ENCODE measurements around the gene ARHGAP26.

- TF ChIP-seq, protein P1, sequence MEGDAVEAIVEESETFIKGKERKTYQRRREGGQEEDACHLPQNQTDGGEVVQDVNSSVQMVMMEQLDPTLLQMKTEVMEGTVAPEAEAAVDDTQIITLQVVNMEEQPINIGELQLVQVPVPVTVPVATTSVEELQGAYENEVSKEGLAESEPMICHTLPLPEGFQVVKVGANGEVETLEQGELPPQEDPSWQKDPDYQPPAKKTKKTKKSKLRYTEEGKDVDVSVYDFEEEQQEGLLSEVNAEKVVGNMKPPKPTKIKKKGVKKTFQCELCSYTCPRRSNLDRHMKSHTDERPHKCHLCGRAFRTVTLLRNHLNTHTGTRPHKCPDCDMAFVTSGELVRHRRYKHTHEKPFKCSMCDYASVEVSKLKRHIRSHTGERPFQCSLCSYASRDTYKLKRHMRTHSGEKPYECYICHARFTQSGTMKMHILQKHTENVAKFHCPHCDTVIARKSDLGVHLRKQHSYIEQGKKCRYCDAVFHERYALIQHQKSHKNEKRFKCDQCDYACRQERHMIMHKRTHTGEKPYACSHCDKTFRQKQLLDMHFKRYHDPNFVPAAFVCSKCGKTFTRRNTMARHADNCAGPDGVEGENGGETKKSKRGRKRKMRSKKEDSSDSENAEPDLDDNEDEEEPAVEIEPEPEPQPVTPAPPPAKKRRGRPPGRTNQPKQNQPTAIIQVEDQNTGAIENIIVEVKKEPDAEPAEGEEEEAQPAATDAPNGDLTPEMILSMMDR (conservative IDR thresholded peaks at IDR 0.05; ENCODE audit: low read depth in 2 of 2), result no peak
- TF ChIP-seq, protein P2, sequence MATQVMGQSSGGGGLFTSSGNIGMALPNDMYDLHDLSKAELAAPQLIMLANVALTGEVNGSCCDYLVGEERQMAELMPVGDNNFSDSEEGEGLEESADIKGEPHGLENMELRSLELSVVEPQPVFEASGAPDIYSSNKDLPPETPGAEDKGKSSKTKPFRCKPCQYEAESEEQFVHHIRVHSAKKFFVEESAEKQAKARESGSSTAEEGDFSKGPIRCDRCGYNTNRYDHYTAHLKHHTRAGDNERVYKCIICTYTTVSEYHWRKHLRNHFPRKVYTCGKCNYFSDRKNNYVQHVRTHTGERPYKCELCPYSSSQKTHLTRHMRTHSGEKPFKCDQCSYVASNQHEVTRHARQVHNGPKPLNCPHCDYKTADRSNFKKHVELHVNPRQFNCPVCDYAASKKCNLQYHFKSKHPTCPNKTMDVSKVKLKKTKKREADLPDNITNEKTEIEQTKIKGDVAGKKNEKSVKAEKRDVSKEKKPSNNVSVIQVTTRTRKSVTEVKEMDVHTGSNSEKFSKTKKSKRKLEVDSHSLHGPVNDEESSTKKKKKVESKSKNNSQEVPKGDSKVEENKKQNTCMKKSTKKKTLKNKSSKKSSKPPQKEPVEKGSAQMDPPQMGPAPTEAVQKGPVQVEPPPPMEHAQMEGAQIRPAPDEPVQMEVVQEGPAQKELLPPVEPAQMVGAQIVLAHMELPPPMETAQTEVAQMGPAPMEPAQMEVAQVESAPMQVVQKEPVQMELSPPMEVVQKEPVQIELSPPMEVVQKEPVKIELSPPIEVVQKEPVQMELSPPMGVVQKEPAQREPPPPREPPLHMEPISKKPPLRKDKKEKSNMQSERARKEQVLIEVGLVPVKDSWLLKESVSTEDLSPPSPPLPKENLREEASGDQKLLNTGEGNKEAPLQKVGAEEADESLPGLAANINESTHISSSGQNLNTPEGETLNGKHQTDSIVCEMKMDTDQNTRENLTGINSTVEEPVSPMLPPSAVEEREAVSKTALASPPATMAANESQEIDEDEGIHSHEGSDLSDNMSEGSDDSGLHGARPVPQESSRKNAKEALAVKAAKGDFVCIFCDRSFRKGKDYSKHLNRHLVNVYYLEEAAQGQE (IDR thresholded peaks at IDR 0.05; ENCODE audit: unreplicated experiment), result no peak
- TF ChIP-seq EZH2 (IDR thresholded peaks at IDR 0.05; ENCODE audit: low read depth, unreplicated experiment), result no peak
- TF ChIP-seq JUNB (IDR thresholded peaks at IDR 0.05; ENCODE audit: unreplicated experiment), result no peak
- TF ChIP-seq POLR2AphosphoS5 (IDR thresholded peaks at IDR 0.05; ENCODE audit: low read depth), result no peak
- no peak for TF ChIP-seq ZNF114 (CRISPR knock-in tag; IDR thresholded peaks at IDR 0.05)
- no peak for TF ChIP-seq EZH2phosphoT487 (IDR thresholded peaks at IDR 0.05; ENCODE audit: unreplicated experiment)
- no peak for TF ChIP-seq CREB1 (CRISPR knock-in tag; IDR thresholded peaks at IDR 0.05; ENCODE audit: low read depth)
- no peak for TF ChIP-seq ETS1 (IDR thresholded peaks at IDR 0.05)
- no peak for TF ChIP-seq NANOG (IDR thresholded peaks at IDR 0.05; ENCODE audit: borderline replicate concordance)
- TF ChIP-seq ZNF331 (CRISPR knock-in tag; IDR thresholded peaks at IDR 0.05; ENCODE audit: low read depth), result no peak
Observed at GRCh38 chr5:142844866-142845265, 74.7 kb downstream of the ARHGAP26 start.

Measured in GM23338 (cell line).